AG09309 (cell line): Measurements from ENCODE around the gene SH3GL1.
A peak's percentile ranks its signal among the peaks of the same experiment; 100 is the strongest.

Source experiments
- DNase-seq: peaks from one replicate; pipeline ENCODE4 v3.0.0-alpha.2; 2010; ENCODE audit warnings: low read depth
- H3K4me3 ChIP-seq: 2 replicates; pipeline ENCODE4 v1.5.1; 2011; ENCODE audit warnings: mild to moderate bottlenecking, low read depth, low read length, moderate library complexity; ENCODE audit not compliant: control insufficient read depth
- CTCF ChIP-seq: IDR thresholded peaks from 2 replicates; pipeline ENCODE4 v1.5.1; 2011; ENCODE audit warnings: mild to moderate bottlenecking, low read depth, low read length, inconsistent platforms; ENCODE audit not compliant: insufficient read depth, control insufficient read depth; ENCODE audit errors: missing control alignments

Gene SH3GL1

GRCh38 chr19:4413588-4413987 lies 13.2 kb upstream of the SH3GL1 start:
- DNase-seq, result no peak
- no peak overlapping the region for H3K4me3 ChIP-seq
- TF ChIP-seq CTCF, result no peak

- H3K4me3 ChIP-seq, result no peak overlapping the region
- DNase-seq, result no peak
- no peak for TF ChIP-seq CTCF
These were observed 9.0 kb upstream of the SH3GL1 start for GRCh38 chr19:4409123-4409933.

- no peak for TF ChIP-seq CTCF
- no peak for DNase-seq
- H3K4me3 ChIP-seq, result no peak overlapping the region
These were observed 6.3 kb upstream of the SH3GL1 start for GRCh38 chr19:4406626-4407025.

GRCh38 chr19:4405977-4406376 lies 5.6 kb upstream of the SH3GL1 start:
- H3K4me3 ChIP-seq, result no peak overlapping the region
- TF ChIP-seq CTCF, result no peak
- DNase-seq, result no peak

GRCh38 chr19:4403005-4403761 lies 2.8 kb upstream of the SH3GL1 start:
- DNase-seq, result no peak
- peak overlapping the region; percentile 81 for H3K4me3 ChIP-seq
- no peak for TF ChIP-seq CTCF

- no peak for TF ChIP-seq CTCF
- H3K4me3 ChIP-seq, result peak within 1 kb of the TSS; percentile 81
- peak; percentile 100 for DNase-seq
These were observed 2.0 kb upstream of the SH3GL1 start, which contains the start of gene CHAF1A for GRCh38 chr19:4402171-4403004. Gene CHAF1A, plus strand, starts transcription at chr19:4402640. Its CDS starts 123 bp downstream, at chr19:4402763.
